ENCODE data around the gene SLC9A8. TPM values are rescaled to one million over a fixed set of nuclear protein-coding genes. Genes with fewer than 3 reads are reported as not detected.

Gene SLC9A8
- total and polyA plus RNA-seq, 9 of the 15 experiments (the other 6 are each of a cell fraction or from before 2014, with no cell fraction given) = 0.56 to 9.7 (median 5.0) TPM

DNA sequence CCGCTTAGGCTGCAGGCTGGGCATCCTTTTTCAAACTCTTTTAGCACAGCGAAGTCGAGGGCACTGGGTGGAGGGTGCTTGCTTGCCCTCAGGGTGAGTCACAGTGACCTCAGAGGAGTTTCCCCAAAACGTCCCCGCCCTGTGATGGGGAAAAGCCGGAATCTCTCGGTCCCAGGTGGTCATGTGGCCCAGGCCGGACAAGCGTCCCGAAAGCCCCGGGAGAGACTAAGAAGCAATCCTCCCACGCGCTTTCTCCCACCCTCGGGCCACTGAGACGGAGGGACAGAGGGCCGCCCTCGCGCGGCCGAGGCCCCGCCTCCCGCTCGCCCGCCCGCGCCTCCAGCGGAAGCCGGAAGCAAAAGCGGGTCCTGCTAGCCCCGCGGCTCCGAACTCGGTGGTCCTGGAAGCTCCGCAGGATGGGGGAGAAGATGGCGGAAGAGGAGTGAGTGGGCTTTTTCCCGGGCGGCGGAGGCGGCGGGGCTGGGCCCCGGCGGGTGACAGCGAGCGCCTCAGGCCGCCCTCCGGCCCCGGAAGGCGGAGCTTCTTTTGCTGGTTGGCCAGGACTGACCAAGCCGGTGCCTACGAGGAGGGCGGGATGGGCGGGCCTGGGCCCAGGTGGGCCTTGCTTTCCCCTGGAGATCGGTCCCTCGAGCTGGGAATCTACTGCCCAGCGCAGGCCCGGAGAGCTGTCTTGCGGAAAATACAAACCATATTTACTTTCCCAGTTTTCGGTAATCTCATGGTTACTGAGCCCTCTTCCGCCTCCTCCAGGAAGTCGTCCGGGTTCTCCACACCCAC, at the start of gene SLC9A8 (continued):
- TF ChIP-seq ZNF699 (CRISPR knock-in tag; IDR thresholded peaks at IDR 0.05; ENCODE audit: insufficient replicate concordance) (no peak), KHSRP (IDR thresholded peaks at IDR 0.05) (no peak), SMARCB1 (IDR thresholded peaks at IDR 0.05; ENCODE audit: insufficient read length, low read depth) (no peak), ZNF134 (CRISPR knock-in tag; conservative IDR thresholded peaks at IDR 0.05) (no peak), SREBF1 (IDR thresholded peaks at IDR 0.05; ENCODE audit: borderline replicate concordance, low read depth, low read length) (no peak), ZNF780A (CRISPR knock-in tag; IDR thresholded peaks at IDR 0.05) (no peak), ZBED1 (IDR thresholded peaks at IDR 0.05) (no peak), SETDB1 (IDR thresholded peaks at IDR 0.05; ENCODE audit: low read length) (peak; percentile 70), SAFB (IDR thresholded peaks at IDR 0.05; ENCODE audit: borderline replicate concordance, low read depth, low read length) (peak; percentile 28; the same call in 1 of the 2 replicates), POLR3G (IDR thresholded peaks at IDR 0.05; ENCODE audit: extremely low read depth, insufficient read length, insufficient replicate concordance) (no peak), BMI1 (IDR thresholded peaks at IDR 0.05; ENCODE audit: low read length) (no peak), ZNF232 (CRISPR knock-in tag; IDR thresholded peaks at IDR 0.05) (no peak), ZNF589 (CRISPR knock-in tag; IDR thresholded peaks at IDR 0.05; ENCODE audit: low read depth) (no peak), HDAC3 (IDR thresholded peaks at IDR 0.05; ENCODE audit: borderline replicate concordance, partially characterized antibody) (no peak), HMGN3 (IDR thresholded peaks at IDR 0.05; ENCODE audit: borderline replicate concordance, extremely low read depth, insufficient read length, low read depth, low read length) (peak; percentile 82), NBN (IDR thresholded peaks at IDR 0.05; ENCODE audit: low read depth) (no peak)
- TF ChIP-seq, protein P1, sequence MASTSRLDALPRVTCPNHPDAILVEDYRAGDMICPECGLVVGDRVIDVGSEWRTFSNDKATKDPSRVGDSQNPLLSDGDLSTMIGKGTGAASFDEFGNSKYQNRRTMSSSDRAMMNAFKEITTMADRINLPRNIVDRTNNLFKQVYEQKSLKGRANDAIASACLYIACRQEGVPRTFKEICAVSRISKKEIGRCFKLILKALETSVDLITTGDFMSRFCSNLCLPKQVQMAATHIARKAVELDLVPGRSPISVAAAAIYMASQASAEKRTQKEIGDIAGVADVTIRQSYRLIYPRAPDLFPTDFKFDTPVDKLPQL (IDR thresholded peaks at IDR 0.05; ENCODE audit: extremely low read depth, insufficient read length) = no peak
- TF ChIP-seq, protein P2, sequence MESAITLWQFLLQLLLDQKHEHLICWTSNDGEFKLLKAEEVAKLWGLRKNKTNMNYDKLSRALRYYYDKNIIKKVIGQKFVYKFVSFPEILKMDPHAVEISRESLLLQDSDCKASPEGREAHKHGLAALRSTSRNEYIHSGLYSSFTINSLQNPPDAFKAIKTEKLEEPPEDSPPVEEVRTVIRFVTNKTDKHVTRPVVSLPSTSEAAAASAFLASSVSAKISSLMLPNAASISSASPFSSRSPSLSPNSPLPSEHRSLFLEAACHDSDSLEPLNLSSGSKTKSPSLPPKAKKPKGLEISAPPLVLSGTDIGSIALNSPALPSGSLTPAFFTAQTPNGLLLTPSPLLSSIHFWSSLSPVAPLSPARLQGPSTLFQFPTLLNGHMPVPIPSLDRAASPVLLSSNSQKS (CRISPR knock-in tag; IDR thresholded peaks at IDR 0.05) = no peak

Data from K562 (cell line).